Mesenchymal stem cell (in vitro differentiated cells and primary cell): Measurements from ENCODE around the gene HBA1.

Source experiments
- DNase-seq: peaks from one replicate; pipeline ENCODE4 v3.0.0-alpha.2; 2013
- H2AFZ ChIP-seq: one replicate; pipeline ENCODE4 v1.6.1; 2013; ENCODE audit warnings: low read depth, mild to moderate bottlenecking, control low read depth, inconsistent platforms, low read length, moderate library complexity
- H2AK5ac ChIP-seq: 2 replicates; pipeline ENCODE4 v1.6.1; 2013; ENCODE audit warnings: low read length, moderate library complexity, mild to moderate bottlenecking, inconsistent platforms; ENCODE audit not compliant: severe bottlenecking
- H2BK120ac ChIP-seq: one replicate; pipeline ENCODE4 v1.6.1; 2013; ENCODE audit warnings: low read depth, mild to moderate bottlenecking, inconsistent platforms, low read length, moderate library complexity
- H2BK12ac ChIP-seq, 2 experiments: one replicate each; pipeline ENCODE4 v1.6.1; 2013; ENCODE audit warnings: inconsistent platforms in 2 of 2, low read length in 2 of 2, mild to moderate bottlenecking in 2 of 2, moderate library complexity in 2 of 2, control low read depth in 1 of 2
- H2BK15ac ChIP-seq: one replicate; pipeline ENCODE4 v1.6.1; 2013; ENCODE audit warnings: mild to moderate bottlenecking, low read depth, inconsistent platforms; ENCODE audit not compliant: poor library complexity, severe bottlenecking
- H2BK5ac ChIP-seq: 2 replicates; pipeline ENCODE4 v1.6.1; 2013; ENCODE audit warnings: low read depth, mild to moderate bottlenecking, low read length, control low read depth, inconsistent platforms; ENCODE audit not compliant: poor library complexity, severe bottlenecking
- H3K14ac ChIP-seq, 2 experiments: one replicate each; pipeline ENCODE4 v1.6.1; 2013; ENCODE audit warnings: inconsistent platforms in 2 of 2, low read length in 2 of 2, control low read depth in 1 of 2, mild to moderate bottlenecking in 1 of 2, moderate library complexity in 1 of 2
- H3K18ac ChIP-seq, 2 experiments: one replicate each; pipeline ENCODE4 v1.6.1; 2013; ENCODE audit warnings: inconsistent platforms in 2 of 2, low read length in 2 of 2, control low read depth in 1 of 2, low read depth in 1 of 2, mild to moderate bottlenecking in 1 of 2
- H3K23ac ChIP-seq, 2 experiments: one replicate each; pipeline ENCODE4 v1.6.1; 2013; ENCODE audit warnings: inconsistent platforms in 2 of 2, low read length in 2 of 2, mild to moderate bottlenecking in 2 of 2, moderate library complexity in 2 of 2, control low read depth in 1 of 2
- H3K27ac ChIP-seq: 2 replicates; pipeline ENCODE4 v1.5.1; 2013; ENCODE audit warnings: mild to moderate bottlenecking, moderate library complexity, low read length, control low read depth, inconsistent platforms; ENCODE audit not compliant: poor library complexity, severe bottlenecking
- H3K27me3 ChIP-seq, 2 experiments: 2 replicates each; pipeline versions ENCODE4 v1.6.1 to v1.7.0; 2013; ENCODE audit warnings: low read length in 2 of 2, mild to moderate bottlenecking in 2 of 2, moderate library complexity in 2 of 2, control low read depth in 1 of 2, inconsistent platforms in 1 of 2; ENCODE audit not compliant: control insufficient read depth in 1 of 2, insufficient read depth in 1 of 2
- H3K36me3 ChIP-seq, 2 experiments: 2 replicates each; pipeline versions ENCODE4 v1.6.1 to v1.7.0; 2013; ENCODE audit warnings: low read length in 2 of 2, control low read depth in 1 of 2, inconsistent platforms in 1 of 2, low read depth in 1 of 2, mild to moderate bottlenecking in 1 of 2; ENCODE audit not compliant: insufficient read depth in 2 of 2, control insufficient read depth in 1 of 2
- H3K4ac ChIP-seq, 2 experiments: one replicate each; pipeline ENCODE4 v1.6.1; 2013; ENCODE audit warnings: inconsistent platforms in 2 of 2, low read length in 2 of 2, mild to moderate bottlenecking in 2 of 2, moderate library complexity in 2 of 2, control low read depth in 1 of 2, low read depth in 1 of 2
- H3K4me1 ChIP-seq: 2 replicates; pipeline ENCODE4 v1.6.1; 2013; ENCODE audit warnings: low read depth, low read length, control low read depth; ENCODE audit not compliant: control insufficient read depth, insufficient read depth
- H3K4me2 ChIP-seq: 2 replicates; pipeline ENCODE4 v1.6.1; 2013; ENCODE audit warnings: low read length, mild to moderate bottlenecking, inconsistent platforms; ENCODE audit not compliant: poor library complexity, severe bottlenecking
- H3K4me3 ChIP-seq, 2 experiments: 2 replicates each; pipeline versions ENCODE4 v1.5.1 to v1.7.0; 2013; ENCODE audit warnings: low read length in 2 of 2, mild to moderate bottlenecking in 2 of 2, control low read depth in 1 of 2, low read depth in 1 of 2; ENCODE audit not compliant: insufficient read depth in 1 of 2
- H3K79me1 ChIP-seq: replicated peaks from 2 replicates; pipeline ENCODE4 v1.6.1; 2013; ENCODE audit warnings: mild to moderate bottlenecking, control low read depth, low read length, inconsistent platforms; ENCODE audit not compliant: poor library complexity, severe bottlenecking
- H3K9ac ChIP-seq: 2 replicates; pipeline ENCODE4 v1.7.0; 2013; ENCODE audit warnings: mild to moderate bottlenecking, low read length, moderate library complexity
- H3K9me3 ChIP-seq: 2 replicates; pipeline ENCODE4 v1.7.0; 2013; ENCODE audit warnings: mild to moderate bottlenecking, low read length; ENCODE audit not compliant: control insufficient read depth
- H4K8ac ChIP-seq: one replicate; pipeline ENCODE4 v1.6.1; 2013; ENCODE audit warnings: inconsistent platforms, mild to moderate bottlenecking, low read length, moderate library complexity
- H4K91ac ChIP-seq: one replicate; pipeline ENCODE4 v1.6.1; 2013; ENCODE audit warnings: mild to moderate bottlenecking, low read length, inconsistent platforms
- WGBS: methylation state at CpG from one replicate; pipeline ENCODE4 v1.1.7; 2013; ENCODE audit warnings: mixed read lengths; 5-methylcytosine and 5-hydroxymethylcytosine counted together

HBA1 gene

DNA sequence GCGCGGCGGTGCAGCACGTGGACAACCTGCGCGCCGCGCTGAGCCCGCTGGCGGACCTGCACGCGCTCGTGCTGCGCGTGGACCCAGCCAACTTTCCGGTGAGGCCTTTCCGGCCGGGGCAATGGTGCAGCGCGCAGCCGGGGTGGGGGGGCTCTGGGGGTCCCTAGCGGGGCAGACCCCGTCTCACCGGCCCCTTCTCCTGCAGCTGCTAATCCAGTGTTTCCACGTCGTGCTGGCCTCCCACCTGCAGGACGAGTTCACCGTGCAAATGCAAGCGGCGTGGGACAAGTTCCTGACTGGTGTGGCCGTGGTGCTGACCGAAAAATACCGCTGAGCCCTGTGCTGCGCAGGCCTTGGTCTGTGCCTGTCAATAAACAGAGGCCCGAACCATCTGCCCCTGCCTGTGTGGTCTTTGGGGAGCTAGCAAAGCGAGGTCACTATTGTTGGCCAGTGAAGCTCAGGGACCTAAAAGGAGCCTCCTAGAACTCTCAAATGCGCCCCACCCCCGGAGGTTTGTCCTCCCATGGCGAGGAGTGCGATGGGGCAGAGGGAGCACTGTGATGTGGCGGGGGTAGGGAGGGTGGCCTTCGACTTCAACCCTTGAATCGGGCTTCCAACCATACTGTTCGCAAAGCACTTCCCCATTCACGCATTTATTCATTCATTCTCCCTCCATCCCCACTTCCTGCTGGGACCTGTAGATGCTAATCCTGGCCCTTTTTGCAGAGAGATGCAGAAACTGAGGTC lies 9.9 kb upstream of the HBA1 start:
- Histone ChIP-seq H2AK5ac (no peak overlapping the region), H2AFZ (no peak overlapping the region), H3K18ac (no peak overlapping the region), H3K23ac (no peak overlapping the region), H4K8ac (no peak overlapping the region), H3K4me3 (no peak overlapping the region), H3K27me3 (peaks cover 63 to 64% of the 10 kb centered on the region in 2 experiments), H3K4ac (no peak overlapping the region), H2BK12ac (no peak overlapping the region), H3K4me1 (peaks cover 17% of the 10 kb centered on the region), H3K27ac (no peak overlapping the region), H3K4me2 (no peak overlapping the region), H2BK120ac (no peak overlapping the region), H2BK5ac (no peak overlapping the region), H3K79me1 (no peaks in the 10 kb centered on the region), H3K36me3 (no peaks in the 10 kb centered on the region), H4K91ac (no peak overlapping the region), H3K14ac (no peak overlapping the region), H2BK15ac (peak overlapping the region; percentile 40), H3K9me3 (no peaks in the 10 kb centered on the region), H3K9ac (no peak overlapping the region)
- DNase-seq, result no peak
- WGBS, result 10% methylated on average over 44 of the region's 45 CpGs

DNA sequence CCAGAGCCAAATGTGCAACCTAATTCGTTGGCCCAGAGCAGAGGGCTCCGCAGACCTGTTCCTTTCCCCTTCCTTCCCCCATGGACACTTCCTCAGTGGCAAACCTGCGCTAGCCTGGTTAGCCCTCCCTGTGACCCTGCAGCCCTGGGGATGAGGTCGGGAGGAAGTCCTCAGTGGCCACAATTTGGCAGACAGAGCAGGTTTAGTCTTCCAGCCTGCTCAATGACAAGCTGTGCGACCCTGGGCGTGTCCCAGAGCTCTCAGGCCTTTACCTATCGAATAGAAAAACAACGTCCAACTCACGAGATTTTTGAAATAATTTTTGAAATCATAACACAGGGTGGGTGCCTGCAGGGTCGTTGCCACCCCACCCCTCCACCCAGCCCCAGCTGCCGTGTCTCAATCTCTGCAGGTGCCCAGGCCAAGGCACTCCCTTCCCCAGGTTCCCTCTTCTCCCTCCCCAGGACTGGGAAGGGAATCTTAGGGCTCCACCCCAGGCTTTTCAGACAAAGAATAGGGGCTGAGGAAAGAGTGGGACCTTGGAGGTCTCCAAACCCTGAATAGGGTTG lies 9.3 kb upstream of the HBA1 start:
- no peak overlapping the region for H2AK5ac ChIP-seq
- WGBS, result 32% methylated on average over 10 of the region's 11 CpGs
- no peak overlapping the region for H3K4me3 ChIP-seq
- H3K27me3 ChIP-seq, result peaks cover 62 to 65% of the 10 kb centered on the region in 2 experiments
- H3K9me3 ChIP-seq, result no peaks in the 10 kb centered on the region
- no peak overlapping the region for H3K27ac ChIP-seq
- no peak overlapping the region for H3K18ac ChIP-seq
- no peak overlapping the region for H2BK120ac ChIP-seq
- no peak overlapping the region for H3K14ac ChIP-seq
- H4K8ac ChIP-seq, result no peak overlapping the region
- no peak overlapping the region for H3K4me2 ChIP-seq
- H3K79me1 ChIP-seq, result no peaks in the 10 kb centered on the region
- peaks cover 17% of the 10 kb centered on the region for H3K4me1 ChIP-seq
- H2BK12ac ChIP-seq, result no peak overlapping the region
- no peak for DNase-seq
- no peaks in the 10 kb centered on the region for H3K36me3 ChIP-seq
- H3K9ac ChIP-seq, result no peak overlapping the region
- H2BK15ac ChIP-seq, result no peak overlapping the region
- no peak overlapping the region for H2BK5ac ChIP-seq
- H3K23ac ChIP-seq, result no peak overlapping the region
- no peak overlapping the region for H3K4ac ChIP-seq
- no peak overlapping the region for H2AFZ ChIP-seq
- no peak overlapping the region for H4K91ac ChIP-seq

DNA sequence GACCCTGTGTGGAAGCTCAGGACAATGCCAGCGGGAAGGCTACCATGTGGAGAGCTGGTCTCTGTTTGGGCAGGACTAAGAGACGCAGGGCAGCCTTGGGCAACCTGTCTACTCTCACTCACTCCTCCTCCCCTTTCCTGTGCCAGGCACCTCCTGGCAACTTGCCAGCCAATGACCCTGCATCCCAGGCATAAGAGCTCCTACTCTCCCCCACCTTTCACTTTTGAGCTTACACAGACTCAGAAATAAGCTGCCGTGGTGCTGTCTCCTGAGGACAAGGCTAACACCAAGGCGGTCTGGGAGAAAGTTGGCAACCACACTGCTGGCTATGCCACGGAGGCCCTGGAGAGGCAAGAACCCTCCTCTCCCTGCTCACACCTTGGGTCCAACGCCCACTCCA lies 8.1 kb upstream of the HBA1 start:
- no peaks in the 10 kb centered on the region for H3K36me3 ChIP-seq
- H2BK120ac ChIP-seq, result no peak overlapping the region
- no peak overlapping the region for H3K9ac ChIP-seq
- no peak overlapping the region for H2BK5ac ChIP-seq
- H3K14ac ChIP-seq, result no peak overlapping the region
- DNase-seq, result no peak
- H2BK12ac ChIP-seq, result no peak overlapping the region
- H3K4ac ChIP-seq, result no peak overlapping the region
- H2AFZ ChIP-seq, result no peak overlapping the region
- H3K4me3 ChIP-seq, result no peak overlapping the region
- H2BK15ac ChIP-seq, result no peak overlapping the region
- H3K9me3 ChIP-seq, result no peaks in the 10 kb centered on the region
- no peaks in the 10 kb centered on the region for H3K79me1 ChIP-seq
- WGBS, result 78% methylated on average over 6 of the region's 6 CpGs
- H3K27me3 ChIP-seq, result peaks cover 57 to 59% of the 10 kb centered on the region in 2 experiments
- no peak overlapping the region for H4K91ac ChIP-seq
- no peak overlapping the region for H3K27ac ChIP-seq
- no peak overlapping the region for H3K18ac ChIP-seq
- H4K8ac ChIP-seq, result no peak overlapping the region
- no peak overlapping the region for H3K4me2 ChIP-seq
- H3K23ac ChIP-seq, result no peak overlapping the region
- peaks cover 17% of the 10 kb centered on the region for H3K4me1 ChIP-seq
- no peak overlapping the region for H2AK5ac ChIP-seq

DNA sequence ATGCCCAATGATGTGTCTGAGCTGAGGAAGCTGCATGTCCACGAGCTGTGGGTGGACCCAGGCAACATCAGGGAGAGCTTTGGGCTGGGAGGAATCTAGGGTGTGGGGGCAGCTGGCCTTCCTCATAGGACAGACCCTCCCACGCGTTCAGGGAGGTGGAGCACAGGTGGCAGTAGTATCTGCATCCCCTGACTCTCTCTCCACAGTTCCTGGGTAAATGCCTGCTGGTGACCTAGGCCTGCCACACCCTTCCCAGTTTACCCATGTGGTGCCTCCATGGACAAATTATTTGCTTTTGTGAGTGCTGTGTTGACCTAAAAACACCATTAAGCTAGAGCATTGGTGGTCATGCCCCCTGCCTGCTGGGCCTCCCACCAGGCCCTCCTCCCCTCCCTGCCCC lies 7.5 kb upstream of the HBA1 start:
- Histone ChIP-seq H3K79me1 (no peaks in the 10 kb centered on the region), H2BK120ac (no peak overlapping the region), H2BK15ac (no peak overlapping the region), H2AK5ac (no peak overlapping the region), H3K4me1 (peaks cover 17% of the 10 kb centered on the region), H3K27me3 (peaks cover 57 to 59% of the 10 kb centered on the region in 2 experiments), H3K9me3 (no peaks in the 10 kb centered on the region), H2BK12ac (no peak overlapping the region), H2BK5ac (no peak overlapping the region), H4K8ac (no peak overlapping the region), H3K4me2 (no peak overlapping the region), H3K14ac (no peak overlapping the region), H3K4me3 (no peak overlapping the region), H4K91ac (no peak overlapping the region), H3K4ac (no peak overlapping the region), H3K18ac (no peak overlapping the region), H3K23ac (no peak overlapping the region), H3K36me3 (no peaks in the 10 kb centered on the region), H3K27ac (no peak overlapping the region), H3K9ac (no peak overlapping the region), H2AFZ (no peak overlapping the region)
- WGBS, result 38% methylated on average over 3 of the region's 3 CpGs
- no peak for DNase-seq
